ENCODE data around the gene ZNF366.

ZNF366 gene

GRCh38 chr5:72508241-72509170 lies 1.3 kb upstream of the ZNF366 start:
- CTCF ChIA-PET, result interaction anchor here (0.9 kb wide), 1 partner anchor 8 kb away, joined by 3 read pairs; no protein-coding TSS in a partner anchor
- H3K4me3 ChIP-seq (ENCODE audit: low read depth, low read length), result no peak overlapping the region
- no peak for DNase-seq (ENCODE audit: low read depth, low spot score)
- TF ChIP-seq CTCF (IDR thresholded peaks at IDR 0.05; ENCODE audit: insufficient read depth, low read length, missing control alignments), result no peak
- POLR2A ChIA-PET, result interaction anchor here (0.6 kb wide), 1 partner anchor 173 kb away, joined by 3 read pairs; no protein-coding TSS in a partner anchor

- ChIA-PET CTCF (interaction anchor here (0.9 kb wide), 1 partner anchor 9 kb away, joined by 3 read pairs; no protein-coding TSS in a partner anchor), POLR2A (no interaction called here)
- no peak overlapping the region for H3K4me3 ChIP-seq (ENCODE audit: low read depth, low read length)
- DNase-seq (ENCODE audit: low read depth, low spot score), result no peak
- TF ChIP-seq CTCF (IDR thresholded peaks at IDR 0.05; ENCODE audit: insufficient read depth, low read length, missing control alignments), result no peak
These were observed 663 bp upstream of the ZNF366 start for GRCh38 chr5:72507907-72508238.

GRCh38 chr5:72506158-72506549 lies 1.1 kb downstream of the ZNF366 start:
- H3K4me3 ChIP-seq (ENCODE audit: low read depth, low read length), result no peak overlapping the region
- ChIA-PET POLR2A (no interaction called here), CTCF (interaction anchor here (0.8 kb wide), 1 partner anchor 104 kb away, joined by 3 read pairs; no protein-coding TSS in a partner anchor)
- TF ChIP-seq CTCF (IDR thresholded peaks at IDR 0.05; ENCODE audit: insufficient read depth, low read length, missing control alignments), result no peak
- no peak for DNase-seq (ENCODE audit: low read depth, low spot score)

- no peak overlapping the region for H3K4me3 ChIP-seq (ENCODE audit: low read depth, low read length)
- CTCF ChIA-PET, result interaction anchor here (0.8 to 0.9 kb wide), 2 partner anchors 53 to 104 kb away, joined by 3 read pairs; no protein-coding TSS in a partner anchor
- no peak for TF ChIP-seq CTCF (IDR thresholded peaks at IDR 0.05; ENCODE audit: insufficient read depth, low read length, missing control alignments)
- no peak for DNase-seq (ENCODE audit: low read depth, low spot score)
- POLR2A ChIA-PET, result no interaction called here
These were observed 1.6 kb downstream of the ZNF366 start for GRCh38 chr5:72505539-72506157.

GRCh38 chr5:72505016-72505415 lies 2.2 kb downstream of the ZNF366 start:
- CTCF ChIA-PET, result interaction anchor here (0.9 to 1.1 kb wide), 2 partner anchors 53 to 139 kb away, joined by 3 to 5 read pairs; no protein-coding TSS in a partner anchor
- no peak for DNase-seq (ENCODE audit: low read depth, low spot score)
- H3K4me3 ChIP-seq (ENCODE audit: low read depth, low read length), result no peak overlapping the region
- POLR2A ChIA-PET, result no interaction called here
- TF ChIP-seq CTCF (IDR thresholded peaks at IDR 0.05; ENCODE audit: insufficient read depth, low read length, missing control alignments), result no peak

Measured in AG04449 (cell line).